Measurements from ENCODE around the gene GNA12.

The GNA12 gene

GRCh38 chr7:2802504-2803341 lies 41.4 kb downstream of the GNA12 start:
- DNase-seq (ENCODE audit: low read depth), result no peak

- DNase-seq (ENCODE audit: low read depth), result peak; percentile 42
Observed at GRCh38 chr7:2802101-2802500, 42.0 kb downstream of the GNA12 start.

- peak; percentile 78 for DNase-seq (ENCODE audit: low read depth)
Observed at GRCh38 chr7:2800931-2801688, 43.0 kb downstream of the GNA12 start.

DNA sequence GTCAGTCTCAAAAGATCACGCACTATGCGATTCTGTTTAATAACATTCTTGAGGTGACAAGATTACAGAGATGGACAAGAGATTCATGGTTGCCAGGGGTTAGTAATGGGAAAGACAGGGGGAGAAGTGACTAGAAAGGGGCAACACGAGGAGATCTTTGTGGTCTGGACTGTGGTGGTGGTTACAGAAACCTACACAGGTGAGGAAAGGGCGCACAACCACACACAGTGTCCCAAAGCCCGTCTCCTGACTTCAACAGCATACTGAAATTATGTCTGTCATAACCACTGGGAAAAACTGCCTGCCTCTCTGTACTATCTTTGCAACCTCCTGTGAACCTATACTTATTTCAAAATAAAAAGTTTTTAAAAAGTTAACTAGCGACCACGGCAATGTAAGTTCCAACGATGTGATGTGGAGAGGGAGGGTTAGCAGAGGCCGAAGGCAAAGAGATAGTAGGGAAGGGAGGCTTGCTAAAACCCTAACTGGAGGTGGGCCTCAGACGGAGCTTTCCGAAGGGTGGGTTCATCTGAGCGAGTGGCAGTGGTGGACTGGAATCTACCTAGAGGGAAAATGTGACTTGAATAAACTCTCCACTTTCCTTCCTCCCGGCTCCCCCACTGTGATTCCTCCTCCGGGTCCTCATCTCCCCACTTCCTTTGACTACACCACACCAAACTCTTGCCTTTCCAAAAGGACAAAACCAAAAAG lies 43.7 kb downstream of the GNA12 start:
- no peak for DNase-seq (ENCODE audit: low read depth)

GRCh38 chr7:2799253-2799652 lies 44.9 kb downstream of the GNA12 start:
- no peak for DNase-seq (ENCODE audit: low read depth)

GRCh38 chr7:2798669-2799068 lies 45.4 kb downstream of the GNA12 start:
- DNase-seq (ENCODE audit: low read depth), result no peak

DNA sequence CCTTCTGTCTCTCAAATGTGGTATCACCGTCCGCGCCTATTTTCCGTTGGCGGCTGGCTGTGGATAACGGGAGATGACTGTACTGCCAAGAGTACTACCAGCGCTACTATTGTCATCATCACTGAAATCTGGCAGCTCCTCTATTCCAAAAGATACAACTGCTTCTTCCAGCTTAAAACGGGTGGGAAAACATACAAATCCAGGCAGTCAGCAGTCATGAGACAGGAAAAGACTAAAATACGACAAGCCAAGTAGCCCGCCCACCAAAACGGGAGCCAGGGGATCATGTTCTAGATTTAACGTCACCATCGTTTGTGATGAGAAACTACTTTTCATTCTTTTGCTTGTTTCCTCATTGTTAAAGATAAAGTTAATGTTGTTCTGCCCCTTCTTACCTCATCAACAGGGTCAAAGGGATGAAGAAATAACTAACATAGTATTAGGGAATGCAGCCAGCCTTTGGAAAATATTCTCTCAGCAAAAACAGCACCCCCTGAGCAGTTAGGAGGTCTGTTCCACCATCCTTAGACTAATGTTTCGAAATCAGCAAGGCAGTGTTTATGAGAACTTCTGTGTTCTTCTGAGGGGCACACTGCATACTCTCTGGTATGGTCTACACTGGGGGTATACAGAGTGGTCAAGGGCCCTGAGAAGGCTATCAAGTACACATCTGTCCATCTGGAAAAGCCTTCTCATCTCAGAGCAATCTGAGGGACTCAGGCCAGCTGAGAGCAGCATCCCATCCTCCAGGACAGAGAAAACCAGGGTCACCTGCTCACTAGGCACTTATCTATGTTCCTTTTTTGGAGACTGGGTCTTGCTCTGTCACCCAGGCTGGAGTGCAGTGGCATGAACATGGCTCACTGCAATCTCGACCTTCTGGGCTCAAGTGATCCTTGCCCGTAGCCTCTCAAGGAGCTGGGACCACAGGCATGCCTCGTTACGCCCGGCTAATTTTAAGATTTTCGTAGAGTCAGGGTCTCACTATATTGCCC lies 47.5 kb downstream of the GNA12 start:
- peak; percentile 87 for DNase-seq (ENCODE audit: low read depth)

DNA sequence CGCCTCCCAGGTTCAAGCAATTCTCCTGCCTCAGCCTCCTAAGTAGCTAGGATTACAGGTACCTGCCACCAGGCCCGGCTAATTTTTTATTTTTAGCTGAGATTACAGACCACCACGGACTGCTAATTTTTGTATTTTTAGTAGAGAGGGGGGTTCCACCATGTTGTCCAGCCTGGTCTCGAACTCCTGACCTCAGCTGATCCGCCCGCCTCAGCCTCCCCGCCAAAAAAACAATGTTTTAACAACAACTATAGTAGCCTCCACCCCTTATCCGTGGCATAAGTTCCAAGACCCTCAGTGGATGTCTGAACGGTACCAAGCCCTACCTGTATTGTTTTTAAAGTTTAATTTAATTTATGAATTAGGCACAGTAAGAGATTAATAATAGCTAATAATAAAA lies 48.2 kb downstream of the GNA12 start:
- no peak for DNase-seq (ENCODE audit: low read depth)

- DNase-seq (ENCODE audit: low read depth), result peak; percentile 58
Observed at GRCh38 chr7:2794836-2795636, 49.1 kb downstream of the GNA12 start.

- DNase-seq (ENCODE audit: low read depth), result peak; percentile 21
Observed at GRCh38 chr7:2792856-2793487, 51.1 kb downstream of the GNA12 start.

- DNase-seq (ENCODE audit: low read depth), result no peak
Observed at GRCh38 chr7:2792235-2792634, 51.9 kb downstream of the GNA12 start.

- DNase-seq (ENCODE audit: low read depth), result no peak
Observed at GRCh38 chr7:2791390-2791789, 52.7 kb downstream of the GNA12 start.

DNA sequence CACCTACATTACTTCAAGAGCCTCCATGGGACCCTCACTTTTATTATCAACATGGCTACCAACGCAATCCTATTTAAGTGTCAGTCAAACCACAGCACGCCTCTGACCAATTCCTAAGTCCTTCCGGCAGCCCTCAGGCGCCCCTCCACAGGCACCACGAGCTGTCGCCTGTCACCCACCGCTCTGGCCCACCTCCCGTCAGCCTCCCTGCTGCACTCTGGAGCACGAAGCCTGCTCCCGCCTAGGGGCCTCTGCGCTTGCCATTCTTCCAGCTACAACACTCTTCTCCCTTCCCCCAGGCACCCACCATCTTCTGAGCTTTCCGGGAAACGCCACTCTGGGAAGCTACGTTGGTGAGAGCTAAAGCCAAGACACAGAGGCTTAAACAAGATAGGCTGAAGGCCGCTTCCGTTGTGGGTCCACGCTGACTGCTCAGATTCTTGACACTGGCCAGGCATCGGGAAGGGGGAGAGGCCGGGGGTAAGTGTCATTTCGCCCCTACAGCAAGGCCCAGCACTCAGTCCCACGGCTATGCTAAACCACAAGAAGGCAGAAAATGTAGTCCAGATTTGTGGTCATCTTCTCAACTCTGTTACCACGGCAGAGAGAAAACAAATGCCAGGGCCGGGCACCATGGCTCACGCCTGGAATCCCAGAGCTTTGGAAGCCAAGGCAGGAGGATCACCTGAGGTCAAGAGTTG lies 56.7 kb downstream of the GNA12 start:
- peak; percentile 92 for DNase-seq (ENCODE audit: low read depth)

DNA sequence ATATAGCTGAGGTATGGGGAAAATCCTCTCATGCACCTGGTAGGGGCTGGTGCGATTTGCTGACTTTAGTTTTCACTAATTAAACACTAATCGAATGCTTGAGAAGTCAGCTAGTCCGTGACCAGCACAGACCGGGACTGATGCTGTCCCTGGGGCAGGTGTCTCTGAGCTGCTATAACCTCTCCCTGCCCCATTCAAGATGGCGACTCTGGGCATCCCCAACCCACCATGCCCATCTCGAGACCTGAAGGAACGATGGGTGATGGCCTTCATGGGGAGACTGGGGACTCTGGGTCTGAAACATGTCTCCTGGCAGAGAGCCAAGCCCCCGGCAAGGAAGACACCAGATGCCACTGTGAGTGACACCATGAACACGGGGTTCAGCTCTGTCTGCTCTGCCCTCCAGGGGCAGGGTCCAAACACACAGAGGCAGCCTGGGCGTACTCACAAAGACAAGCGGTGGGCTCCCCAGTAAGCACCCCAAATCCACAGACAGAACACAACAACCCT lies 57.4 kb downstream of the GNA12 start:
- DNase-seq (ENCODE audit: low read depth), result no peak

GRCh38 chr7:2785071-2785500 lies 59.0 kb downstream of the GNA12 start:
- DNase-seq (ENCODE audit: low read depth), result no peak

DNA sequence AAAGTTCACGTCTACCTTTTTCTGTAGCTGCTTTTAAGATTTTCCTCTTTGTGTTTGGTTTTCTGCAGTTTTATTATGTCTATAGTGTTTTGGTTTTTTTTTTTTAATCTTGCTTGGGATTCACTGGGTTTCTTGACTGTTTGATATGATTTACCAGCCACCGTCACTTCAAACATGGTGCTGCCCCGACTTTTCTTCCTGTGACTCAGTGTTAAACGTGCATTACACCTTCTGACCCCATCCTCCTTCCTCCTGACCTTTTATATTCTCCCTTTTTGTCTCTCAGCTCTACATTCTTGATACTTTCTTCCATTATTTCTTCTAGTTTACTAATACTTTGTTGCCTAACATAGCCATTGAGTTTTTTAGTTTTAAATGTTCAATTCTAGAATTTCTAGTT lies 61.5 kb downstream of the GNA12 start:
- DNase-seq (ENCODE audit: low read depth), result no peak

DNA sequence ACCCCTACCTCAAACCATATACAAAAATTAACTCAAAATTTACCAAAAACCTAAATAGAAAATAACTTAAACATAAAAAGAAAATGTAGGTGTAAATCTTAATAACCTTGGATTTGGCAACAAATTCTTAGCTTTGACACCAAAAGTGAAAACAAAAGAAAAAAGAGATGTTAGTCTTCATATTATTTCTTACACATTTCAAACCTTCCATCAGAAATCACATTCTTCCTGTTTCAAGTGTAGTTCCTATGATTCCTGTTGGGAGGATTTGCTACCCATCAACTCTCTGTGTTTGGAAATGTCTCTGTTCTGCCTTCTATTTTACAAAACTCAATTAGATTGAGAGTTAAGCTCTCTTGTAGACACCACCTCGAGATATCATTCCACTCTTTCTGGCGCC lies 62.0 kb downstream of the GNA12 start:
- no peak for DNase-seq (ENCODE audit: low read depth)

DNA sequence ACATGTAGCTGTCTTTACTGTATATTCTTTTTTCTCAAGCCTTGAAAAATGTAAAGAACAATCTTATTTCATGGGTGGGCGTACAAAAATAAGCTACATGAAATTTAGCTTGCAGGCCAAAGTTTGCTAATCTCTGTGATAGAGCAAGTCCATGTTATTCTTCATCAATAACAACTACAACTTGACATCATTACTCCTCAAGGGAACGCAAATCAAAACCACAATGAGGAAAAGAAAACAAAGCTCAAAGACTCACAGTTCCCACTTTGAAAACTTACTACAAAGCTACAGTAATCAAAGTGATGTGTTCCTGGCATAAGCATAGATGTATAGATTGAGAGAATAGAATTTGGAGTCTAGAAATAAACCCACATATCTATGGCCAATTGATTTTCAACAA lies 62.5 kb downstream of the GNA12 start:
- no peak for DNase-seq (ENCODE audit: low read depth)

GRCh38 chr7:2779051-2779450 lies 65.1 kb downstream of the GNA12 start:
- no peak for DNase-seq (ENCODE audit: low read depth)
